Measurements from ENCODE around the gene NOL4L.
A peak's percentile ranks its signal among the peaks of the same experiment; 100 is the strongest.

NOL4L gene

DNA sequence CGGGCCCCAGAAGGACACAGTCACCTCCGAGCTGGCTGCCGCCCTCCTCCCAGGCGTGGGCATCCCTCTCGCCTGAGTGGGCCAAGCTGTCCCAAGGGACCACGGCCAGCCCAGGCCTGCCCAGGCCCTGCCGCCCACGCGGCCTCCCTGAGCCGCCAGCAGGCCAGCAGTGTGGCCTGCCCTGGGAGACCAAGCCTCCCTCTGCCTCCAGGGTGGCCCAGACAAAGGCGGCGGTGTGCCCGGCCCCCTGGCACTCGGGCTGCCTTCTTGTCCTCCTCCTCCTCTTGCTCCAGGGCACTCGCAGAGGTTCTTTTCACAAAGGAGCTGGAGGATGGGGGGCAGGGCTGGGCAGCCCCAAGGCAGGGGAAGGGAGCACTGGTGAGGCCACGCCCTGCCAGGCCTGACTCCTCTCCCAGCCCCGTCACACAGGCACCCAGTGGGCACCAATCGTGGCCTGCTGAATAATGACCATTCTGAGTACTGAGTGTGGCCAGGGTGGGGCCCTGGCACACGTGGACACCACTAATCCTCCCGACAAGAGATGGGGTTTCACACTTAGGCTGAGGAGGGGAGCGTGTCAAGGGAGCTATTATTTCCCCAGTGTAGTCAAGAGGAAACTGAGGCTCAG, 25.3 kb downstream of the NOL4L start:
- DNase-seq = no peak

DNA sequence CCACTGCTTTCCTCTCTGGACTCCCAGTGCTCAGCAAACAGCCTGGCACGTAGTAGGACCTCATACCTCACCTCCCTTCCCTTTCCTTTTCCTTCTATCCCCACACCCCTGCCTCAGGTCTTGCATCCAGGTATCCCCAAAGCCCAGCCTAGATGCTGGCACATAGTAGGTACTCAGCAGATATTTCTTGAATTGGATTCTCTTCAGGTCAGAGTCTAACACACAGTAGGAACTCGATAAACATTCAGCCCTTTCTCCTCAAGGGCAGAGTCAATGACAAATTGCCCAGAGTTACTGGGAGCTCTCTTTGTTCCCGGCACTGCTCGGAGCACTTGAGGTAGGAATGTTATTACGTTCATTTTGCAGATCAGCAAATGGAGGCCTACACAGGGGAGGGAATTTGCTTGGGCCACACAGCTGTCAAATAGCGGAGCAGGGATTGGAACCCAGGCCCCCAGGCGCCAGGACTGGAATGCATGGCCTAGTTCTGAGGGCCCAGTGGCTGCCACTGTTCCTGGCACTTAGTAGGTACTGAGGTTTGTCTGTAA, 25.9 kb downstream of the NOL4L start:
- DNase-seq = no peak

DNA sequence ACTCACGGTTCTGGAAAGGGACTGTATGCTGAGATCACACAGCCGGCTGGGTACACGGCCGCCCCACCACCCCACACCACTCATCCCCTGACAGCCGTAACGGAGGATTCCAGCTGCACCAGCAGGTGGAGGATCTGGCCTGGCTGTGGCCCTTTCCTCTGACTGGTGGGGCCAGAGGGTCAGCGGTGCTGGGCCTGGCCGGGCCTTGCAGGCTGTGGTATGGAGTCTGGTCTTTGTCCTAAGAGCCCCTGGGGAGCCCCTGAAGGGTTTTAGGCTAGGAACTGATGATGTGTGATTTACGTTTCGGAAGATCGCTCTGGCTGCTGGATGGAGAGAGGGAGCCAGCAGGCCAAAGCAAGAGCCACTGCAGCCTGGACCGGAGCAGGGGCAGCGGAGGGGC, 26.6 kb downstream of the NOL4L start:
- no peak for DNase-seq

DNA sequence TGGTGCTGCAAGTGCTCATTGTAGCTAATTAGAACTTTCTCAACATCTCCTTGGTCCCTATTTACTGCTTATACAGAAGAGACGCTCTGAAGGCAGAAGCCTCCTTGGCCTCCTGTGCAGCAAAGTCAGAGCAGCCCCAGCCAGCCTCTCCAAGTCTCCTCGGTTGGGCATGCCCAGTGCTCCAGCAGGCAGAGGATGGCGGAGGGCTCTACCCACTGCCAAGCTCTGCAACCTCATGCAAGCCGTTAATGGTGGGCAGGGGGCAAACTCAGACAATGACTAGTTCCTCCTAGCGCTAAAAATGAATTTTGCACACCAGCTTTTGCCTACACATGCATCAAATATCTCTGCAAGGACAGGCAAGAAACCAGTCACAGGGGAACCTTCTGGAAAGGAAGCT, 27.8 kb downstream of the NOL4L start:
- DNase-seq = no peak

DNA sequence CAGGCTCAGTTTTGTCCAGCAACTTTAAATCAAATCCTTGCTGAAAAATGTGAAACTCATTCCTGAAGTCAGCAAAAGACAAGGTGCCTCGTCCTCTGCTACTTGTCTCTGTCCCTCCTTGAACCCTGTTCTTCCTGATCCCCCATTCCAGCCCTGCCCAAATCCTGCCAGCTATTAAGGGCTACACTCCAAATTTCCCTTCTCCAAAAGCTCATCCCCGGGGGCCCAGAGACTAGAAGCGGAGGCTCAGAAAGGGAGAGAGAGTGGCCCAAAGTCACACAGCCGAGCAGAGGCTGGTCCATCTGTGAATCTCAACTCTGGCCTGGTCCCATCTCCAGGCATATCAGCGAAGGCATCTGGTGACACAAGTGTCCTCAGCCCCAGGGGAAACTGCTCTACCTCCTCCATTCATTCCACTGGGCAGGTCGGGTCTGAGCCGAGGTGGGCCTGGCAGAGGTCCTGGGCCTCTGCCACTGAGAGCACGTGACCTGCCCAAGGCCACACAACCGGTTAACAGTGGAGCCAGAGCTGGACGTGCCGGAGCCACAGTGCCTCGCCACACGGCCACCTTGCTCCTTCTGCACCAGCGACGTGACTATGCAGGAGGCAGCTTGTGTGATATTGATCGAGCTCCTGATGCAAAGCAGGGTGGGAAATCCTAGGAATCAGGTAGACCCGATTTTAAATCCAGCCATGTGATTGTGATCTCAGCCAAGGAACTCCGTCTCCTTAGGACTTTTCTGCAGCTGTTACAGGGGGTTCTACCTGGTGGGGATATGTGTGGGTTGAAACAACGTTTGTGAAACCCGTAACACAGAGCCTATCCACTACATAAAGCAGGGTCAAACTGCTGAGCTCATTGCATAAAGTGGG, 28.6 kb downstream of the NOL4L start:
- DNase-seq = no peak

DNA sequence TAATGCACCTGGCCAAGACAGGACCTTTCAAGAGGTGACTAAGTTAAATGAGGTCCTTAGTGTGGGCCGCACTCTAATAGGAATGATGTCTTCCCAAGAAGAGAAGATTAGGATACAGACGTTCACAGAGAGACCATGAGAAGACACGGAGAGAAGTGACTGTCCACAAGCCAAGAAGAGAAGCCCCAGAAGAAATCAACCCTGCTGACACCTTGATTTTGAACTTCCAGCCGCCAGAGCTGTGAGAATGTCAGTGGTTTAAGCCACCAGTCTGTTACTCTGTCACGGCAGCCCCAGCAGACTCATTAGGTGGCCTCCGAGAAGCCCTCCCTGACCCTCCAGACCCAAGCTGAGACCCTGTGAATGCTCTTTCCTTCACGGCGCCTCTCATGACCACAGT, 29.5 kb downstream of the NOL4L start:
- DNase-seq = no peak

DNA sequence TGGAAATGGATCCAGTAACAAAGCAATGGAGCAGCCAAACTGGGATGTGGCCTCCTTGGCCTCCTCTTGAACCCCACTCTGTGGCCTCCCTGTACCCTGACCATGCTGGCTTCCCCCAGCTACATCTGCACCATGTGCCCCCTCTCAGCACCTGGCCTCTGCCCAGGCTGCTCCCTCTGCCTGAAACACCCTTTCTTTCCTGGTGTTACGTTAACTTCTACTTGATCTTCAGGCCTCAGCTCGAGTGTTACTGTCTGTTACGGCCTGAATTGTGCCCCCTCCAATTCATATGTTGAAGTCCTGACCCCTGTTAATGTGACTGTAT, 30.2 kb downstream of the NOL4L start:
- no peak for DNase-seq

DNA sequence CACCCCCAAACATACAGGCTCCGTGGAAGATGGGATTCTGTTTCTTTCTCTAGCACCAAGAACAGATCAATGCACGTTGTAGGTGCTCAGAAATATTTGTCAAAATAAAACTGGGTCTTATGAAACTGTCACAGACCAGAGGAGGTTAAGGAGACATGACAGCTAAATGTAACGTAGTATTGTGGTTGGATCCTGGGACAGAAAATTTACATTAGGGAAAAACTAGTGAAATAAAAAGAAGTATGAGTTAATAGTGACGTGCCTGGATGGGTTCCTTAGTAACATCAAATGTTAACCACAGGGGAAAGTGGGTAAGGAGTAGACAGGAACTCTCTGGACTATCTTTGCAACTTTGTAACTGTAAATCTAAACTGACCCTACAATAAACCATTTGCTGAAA, 31.5 kb downstream of the NOL4L start:
- DNase-seq = no peak

DNA sequence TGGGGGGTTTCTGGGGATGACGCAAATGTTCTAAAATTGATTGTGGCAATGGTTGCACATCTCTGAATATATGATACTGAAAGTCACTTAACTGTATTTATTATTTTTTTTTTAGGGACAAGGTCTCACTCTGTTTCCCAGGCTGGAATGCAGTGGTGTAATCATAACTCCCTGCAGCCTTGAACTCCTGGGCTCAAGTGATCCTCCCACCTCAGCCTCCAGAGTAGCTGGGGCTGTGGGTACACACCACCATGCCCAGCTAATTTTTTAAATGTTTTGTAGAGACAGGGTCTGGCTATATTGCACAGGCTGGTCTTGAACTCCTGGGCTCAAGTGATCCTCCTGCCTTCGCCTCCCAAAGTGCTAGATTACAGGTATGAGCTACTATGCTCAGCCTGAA, 33.4 kb downstream of the NOL4L start:
- DNase-seq = no peak

DNA sequence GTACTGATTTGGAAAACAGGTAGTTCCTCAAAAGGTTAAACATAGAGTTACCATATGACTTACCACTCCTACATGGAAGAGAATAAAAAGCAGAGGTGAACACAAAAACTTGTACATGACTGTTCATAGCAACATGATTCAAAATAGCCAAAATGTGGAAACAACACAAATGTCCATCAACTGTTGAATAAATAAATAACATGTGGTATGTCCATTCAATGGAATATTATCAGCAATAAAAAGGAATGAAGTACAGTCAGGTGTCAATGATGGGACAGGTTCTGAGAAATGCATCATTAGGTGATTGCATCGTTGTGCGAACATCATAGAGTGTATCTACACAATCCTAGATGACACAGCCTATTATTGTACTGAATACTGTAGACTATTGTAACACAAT, 35.3 kb downstream of the NOL4L start:
- no peak for DNase-seq

DNA sequence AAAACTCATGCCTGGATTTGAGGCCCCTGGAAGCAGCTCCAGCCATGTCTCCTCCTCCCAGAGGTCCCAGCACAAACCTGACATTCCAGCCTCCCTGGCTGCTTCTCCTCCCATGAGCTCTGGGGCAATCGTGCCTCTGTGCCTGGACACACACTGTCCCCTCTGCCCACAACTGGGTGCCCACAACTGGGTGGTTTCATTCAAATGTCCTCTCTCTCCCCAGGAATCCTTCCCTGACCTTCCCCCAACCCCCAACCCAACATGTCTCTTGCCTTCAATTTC, 37.4 kb downstream of the NOL4L start:
- no peak for DNase-seq

DNA sequence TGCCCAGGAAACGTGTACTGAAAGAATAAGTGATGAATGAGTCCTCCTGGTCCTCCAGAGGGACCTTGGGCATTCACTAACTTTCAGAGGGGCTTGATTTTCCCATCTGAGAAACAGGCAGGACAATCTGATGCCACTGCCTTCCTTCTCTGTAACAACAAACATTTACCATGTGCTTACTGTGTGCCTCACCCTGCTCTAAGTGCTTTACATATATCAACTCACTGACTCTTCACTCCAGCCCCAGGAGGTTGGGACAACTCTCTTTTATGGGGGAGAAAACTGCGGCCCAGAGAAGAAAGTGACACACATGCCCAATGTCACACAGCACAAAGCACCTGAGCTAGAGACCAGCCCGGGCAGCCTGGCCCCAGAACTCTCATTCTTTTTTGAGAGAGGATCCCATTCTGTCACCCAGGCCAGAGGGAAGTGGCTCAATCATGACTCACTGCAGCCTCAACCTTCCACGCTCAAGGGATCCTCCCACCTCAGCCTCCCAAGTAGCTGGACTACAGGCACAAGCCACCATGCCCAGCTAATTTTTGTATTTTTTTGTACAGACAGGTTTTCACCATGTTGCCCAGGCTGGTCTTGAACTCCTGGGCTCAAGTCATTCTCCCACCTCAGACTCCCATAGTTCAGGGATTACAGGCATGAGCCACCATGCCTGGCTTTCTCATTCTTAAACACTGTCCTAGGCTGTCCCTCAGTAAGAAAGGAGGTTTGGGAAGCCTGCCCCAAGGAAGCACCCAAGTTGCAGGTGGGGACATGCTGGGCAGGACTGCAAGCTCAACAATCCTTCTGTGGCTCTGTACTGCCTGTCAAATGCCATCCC, 38.0 kb downstream of the NOL4L start:
- no peak for DNase-seq

DNA sequence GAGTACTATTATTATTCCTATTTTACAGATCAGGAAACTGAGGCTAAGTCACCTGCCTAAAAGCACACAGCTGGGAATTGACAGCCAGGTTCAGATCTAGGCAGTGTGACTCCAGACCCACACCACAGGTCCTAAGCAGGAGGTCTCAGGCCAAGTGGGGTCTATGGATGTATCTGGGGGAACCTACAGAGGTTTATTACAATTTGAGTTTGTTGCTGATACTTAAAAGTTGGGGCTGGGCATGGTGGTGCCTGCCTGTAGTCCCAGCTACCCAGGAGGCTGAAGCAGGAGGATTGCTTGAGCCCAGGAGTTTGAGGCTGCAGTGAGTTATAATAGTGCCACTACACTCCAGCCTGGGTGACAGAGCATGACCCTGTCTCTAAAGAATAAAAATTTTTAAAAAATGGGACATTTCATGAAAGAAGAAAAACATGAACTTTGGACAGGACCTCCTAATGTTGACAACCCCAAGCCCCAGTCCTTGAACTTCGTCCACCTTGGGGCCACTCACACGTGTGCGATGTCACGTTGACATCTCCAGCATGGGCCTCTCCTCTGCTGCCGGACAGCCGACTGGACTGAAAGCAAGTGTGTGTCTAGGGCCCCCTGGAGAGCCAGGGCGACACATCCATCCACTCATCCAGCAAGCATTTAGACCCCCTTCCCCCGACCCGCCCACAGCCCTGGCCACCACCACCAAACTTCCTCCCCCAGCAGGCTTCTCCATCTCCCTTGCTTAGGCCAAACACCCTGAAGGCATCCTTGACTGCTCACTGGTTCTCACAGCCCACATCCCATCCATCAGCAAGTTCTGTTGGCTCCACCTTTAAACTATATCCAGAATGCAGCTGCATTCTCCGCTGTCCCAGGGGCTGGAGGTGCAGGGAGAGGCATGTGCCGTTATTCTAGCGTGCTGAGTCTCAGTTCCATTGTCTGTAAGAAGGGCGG, 40.0 kb downstream of the NOL4L start:
- DNase-seq = no peak

DNA sequence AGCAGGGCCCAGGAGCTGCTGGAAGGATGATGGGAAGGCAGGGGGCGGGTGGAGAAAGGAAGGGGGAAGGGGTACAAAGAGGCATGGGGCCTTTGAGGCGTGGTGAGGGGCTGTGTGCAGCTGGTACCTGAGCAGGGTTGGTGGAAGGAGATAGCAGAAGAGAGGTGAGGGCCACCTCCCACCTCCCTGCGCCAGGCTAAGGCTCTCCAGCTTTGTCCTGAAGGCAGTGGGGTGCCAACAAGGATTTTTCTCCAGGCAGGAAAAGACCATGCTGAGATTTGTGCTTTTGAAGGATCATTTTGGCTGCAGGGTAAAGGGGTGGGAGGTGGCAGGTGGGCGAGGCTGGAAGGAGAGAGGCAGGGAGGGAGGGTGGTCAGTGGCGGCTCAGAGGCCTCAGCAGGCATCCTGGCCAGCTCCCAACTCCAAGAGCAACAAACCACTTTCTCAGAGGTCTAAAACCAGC, 40.8 kb downstream of the NOL4L start:
- DNase-seq = no peak

DNA sequence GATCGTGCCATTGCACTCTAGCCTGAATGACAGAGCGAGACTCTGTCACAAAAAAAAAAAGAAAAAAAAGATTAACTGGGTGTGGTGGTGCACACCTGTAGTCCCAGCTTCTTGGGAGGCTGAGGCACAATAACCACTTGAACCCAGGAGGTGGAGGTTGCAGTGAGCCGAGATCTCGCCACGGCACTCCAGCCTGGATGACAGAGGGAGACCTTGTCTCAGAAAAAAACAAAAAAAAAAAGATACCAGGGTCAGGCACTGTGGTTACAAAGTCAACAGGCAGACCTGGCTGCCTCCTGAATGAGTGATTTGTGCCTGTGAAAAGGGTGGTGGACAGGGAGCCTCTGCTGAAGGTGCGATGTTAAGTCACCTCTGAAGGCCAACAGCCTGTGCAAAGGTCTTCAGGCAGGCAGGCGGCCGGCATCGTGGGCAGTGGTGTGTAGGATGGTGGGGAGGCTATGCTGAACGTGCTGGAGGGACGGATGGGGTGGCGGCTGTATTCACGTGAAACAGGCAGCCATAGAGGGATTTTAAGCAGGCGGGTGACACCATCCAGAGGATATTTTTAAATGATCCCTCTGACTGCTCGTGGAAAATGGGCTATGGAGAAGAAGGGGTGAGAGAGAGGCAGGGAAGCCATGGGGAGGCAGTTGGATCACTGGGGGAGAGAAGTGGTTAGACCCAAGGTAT, 41.4 kb downstream of the NOL4L start:
- no peak for DNase-seq

DNA sequence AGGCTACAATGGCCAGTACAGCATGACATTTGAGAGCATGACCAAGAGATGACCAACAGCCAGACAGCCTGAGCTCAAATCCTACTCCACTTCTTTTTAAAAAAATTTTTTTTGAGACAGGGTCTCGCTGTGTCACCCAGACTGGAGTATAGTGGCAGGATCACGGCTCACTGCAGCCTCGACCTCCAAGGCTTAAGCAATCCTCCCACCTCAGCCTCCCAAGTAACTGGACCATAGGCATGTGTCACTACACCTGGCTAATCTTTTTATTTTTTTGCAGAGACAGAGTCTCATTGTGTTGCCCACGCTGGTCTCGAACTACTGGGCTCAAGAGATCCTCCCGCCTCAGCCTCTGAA, 42.9 kb downstream of the NOL4L start:
- DNase-seq = no peak

DNA sequence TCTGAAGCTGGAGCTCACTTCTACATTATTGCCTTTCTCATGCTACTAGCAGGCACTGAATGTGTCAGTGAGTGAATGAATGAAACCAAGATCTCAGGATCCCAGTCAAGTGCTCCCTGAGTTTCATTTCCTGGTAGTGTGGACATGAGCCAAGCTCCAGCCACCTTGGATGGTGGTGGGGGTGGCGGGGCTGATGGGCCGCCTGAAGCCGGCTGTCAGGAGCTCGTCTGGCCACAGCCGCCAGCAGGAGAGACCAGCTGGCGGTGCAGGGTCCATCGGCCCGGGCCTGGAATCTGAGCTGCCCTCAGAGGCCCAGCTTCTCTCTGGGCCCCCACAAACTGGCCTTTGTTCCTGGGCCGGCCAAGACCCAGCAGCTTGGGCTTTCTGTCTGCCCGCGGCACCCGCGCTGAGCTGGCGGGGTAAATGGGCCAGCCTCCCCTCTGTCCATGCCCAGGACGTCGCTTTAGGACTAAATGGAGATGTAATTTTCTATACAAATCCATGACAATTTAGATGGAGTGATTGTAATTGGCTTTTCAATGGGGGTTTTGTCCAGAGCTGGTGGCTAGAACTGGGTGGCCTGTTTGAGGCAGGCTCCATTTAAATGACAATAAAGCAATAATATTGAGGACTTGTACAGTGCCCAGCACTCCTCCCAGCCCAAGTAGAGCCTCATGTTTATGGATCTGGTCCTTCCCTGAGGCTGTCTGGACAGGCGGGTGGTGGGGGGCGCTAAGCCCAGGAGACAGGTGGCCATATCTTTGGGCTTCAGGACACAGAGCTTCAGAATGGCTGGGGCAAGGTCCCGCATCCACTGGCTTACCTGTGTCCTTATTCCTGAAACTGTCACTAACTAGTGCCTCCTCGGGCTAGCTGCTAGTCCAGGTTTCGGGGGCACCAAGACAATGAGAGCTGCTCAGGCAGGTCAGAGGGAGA, 43.5 kb downstream of the NOL4L start:
- no peak for DNase-seq

DNA sequence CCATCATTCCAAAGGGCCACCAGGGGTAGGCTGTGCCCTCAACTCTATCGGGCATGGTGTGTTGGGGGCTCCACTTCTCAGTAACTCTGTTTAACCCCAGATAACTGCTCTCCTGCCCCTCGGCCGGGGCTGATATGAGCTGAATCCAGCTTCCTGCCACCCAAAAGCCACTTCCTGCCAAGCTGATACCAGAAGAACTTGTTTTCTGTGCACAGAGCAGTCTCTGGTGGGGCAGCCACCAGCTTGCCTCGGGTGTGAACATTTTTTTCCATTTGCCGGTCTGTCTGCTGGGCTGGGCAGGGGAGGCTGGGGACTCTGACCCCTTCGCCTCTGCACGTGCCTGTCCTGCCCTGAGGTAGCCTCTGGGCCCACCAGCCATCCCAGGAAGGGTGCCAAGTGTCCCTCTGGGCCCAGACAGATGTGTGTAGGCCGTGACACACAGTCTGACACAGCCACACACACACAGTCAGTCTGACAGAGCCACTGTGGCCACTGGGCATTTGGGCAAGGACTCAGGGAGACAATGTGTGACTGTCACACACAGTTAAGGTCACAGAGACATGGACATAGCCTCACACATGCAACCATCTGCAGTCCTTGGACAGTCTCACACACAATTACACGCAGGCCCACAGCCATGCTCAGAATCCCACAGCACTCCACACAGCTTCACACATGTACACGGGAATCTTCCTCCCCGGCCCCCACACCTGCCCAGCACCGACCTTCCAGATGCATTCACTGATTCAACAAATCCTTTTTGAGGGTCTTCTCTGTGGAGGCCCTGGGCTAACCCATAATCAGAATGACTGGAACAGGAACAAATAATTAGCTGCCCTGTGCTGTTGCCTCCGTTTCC, 45.1 kb downstream of the NOL4L start:
- DNase-seq = peak; percentile 79

DNA sequence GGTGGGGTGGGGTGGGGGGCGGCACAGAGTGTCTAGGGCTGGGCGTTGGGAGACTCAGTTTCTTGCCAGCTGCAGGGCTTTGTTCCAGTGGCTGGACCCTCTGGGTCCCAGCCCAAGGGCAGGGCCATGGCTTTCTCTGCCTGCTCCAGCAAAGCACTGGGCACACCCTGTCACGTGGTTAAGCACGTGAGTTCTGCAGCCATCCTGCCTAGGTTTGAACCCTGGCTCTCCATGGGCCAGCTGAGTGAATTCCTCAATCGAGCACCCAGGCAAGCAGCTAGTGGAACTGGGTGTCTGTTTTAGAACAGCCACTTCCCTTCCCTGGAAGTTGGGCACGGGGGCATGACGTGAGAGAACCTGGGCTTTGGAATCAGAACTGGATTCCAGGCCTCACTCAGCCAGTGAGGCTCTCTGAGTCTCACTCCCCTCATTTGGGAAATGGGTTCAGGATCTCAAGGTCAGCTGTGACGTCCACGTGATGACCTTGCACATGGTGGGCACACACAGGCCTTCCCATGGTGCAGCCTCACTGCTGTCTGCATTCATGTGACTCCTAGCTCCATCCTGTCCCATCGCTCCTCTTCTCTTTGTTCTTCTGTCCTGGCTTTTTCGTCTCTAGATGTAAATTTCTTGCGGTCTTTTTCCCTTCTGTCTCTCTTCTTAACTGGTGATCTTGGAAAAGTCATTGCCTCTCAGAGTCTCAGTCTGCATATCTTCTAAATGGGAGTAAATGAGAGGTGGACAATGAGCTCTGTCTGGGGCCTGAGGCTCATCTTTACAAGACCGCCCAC, 45.9 kb downstream of the NOL4L start:
- DNase-seq = peak; percentile 55

All from stimulated activated CD4-positive, alpha-beta T cell treated with anti-CD3 and anti-CD28 coated beads, Interleukin-15, amount 100 ng/mL, for 24 hours (primary cell).